ENCODE results near the gene C11orf86. TPM values are rescaled to one million over a fixed set of nuclear protein-coding genes. Genes with fewer than 3 reads are reported as not detected.
A peak's percentile ranks its signal among the peaks of the same experiment; 100 is the strongest.
"Not testable (repeated sequence)": the region's sequence is repeated elsewhere in the genome, so short reads cannot be mapped to it uniquely, and the experiment has no call there.

C11orf86 gene, protein sequence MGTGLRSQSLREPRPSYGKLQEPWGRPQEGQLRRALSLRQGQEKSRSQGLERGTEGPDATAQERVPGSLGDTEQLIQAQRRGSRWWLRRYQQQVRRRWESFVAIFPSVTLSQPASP
- polyA plus RNA-seq (2013, experiment 1 of 2; ENCODE audit: insufficient read length), result not detected
- polyA plus RNA-seq (2013, experiment 2 of 2; ENCODE audit: insufficient read length), result not detected

DNA sequence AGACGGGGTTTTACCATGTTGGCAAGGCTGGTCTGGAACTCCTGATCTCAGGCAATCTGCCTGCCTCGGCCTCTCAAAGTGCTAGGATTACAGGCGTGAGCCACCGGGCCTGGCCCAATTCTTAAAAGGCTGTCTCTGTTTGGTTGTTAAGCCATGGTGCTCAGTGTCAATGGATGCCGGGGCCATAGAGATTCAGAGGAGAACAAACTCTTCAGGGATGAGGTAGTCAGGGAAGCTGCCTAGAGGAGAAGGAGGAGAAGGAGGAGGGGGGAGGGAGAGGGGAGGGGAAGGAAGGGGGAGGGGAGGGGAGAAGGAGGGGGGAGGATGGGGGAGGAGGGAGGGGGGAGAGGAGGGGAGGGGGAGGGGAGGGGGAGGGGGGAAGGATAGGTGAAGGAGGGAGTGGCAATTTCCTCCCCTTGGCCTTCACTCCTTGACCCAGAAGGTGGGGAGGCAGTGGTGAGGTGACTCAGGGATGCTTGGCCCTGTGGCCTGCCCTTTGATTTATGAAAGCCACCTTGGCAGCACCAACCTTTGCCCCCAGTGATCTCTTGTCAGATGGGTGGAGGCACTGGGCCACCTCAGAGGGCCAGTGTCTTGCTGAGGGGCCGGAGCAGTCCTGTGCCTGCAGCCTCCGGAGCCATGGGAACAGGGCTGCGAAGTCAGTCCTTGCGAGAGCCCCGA lies at the start of gene C11orf86:
TSS of gene C11orf86 (plus strand) at position 581 of the 681 bp plus-strand sequence. CDS start at position 640, 59 bp downstream.
- no peak for DNase-seq

DNA sequence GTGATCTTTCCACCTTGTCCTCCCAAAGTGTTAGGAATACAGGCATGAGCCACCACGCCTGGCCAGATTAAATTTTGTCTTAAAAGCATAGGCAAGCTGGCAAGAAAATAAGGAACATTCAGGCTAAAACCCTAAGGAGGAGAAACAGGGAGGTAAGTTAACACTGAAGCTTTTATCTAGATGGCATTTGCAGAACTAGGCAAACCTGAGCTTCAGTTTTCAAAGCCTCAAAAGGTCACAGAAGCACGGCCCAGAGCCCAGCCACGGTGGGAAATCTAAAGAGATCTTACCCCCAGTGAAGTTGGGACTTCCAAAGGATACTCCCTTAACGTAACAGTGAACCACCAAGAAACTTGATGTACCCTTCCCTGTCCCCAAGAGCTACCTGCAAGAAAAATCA lies 45.4 kb upstream of the C11orf86 start:
- DNase-seq, result no peak

DNA sequence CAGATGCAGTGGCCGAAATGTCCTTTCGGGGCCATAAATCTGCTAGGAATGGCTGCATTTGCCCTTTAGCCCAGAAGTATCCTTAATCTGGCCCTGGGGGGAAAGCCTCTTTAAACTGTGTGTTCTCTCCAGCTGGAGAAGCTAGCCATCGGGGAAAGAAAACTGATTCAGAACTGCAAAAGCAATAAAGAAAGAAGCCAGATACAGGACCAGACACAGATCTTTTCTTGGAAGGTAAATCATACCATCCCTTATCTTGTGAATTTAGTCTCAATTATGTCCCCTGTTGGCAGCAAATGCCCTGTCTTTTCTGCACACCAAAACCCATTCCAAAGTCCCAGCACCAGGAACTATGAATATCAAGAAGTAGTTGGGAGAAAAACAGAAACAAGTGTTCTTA lies 42.6 kb upstream of the C11orf86 start:
- DNase-seq, result no peak

DNA sequence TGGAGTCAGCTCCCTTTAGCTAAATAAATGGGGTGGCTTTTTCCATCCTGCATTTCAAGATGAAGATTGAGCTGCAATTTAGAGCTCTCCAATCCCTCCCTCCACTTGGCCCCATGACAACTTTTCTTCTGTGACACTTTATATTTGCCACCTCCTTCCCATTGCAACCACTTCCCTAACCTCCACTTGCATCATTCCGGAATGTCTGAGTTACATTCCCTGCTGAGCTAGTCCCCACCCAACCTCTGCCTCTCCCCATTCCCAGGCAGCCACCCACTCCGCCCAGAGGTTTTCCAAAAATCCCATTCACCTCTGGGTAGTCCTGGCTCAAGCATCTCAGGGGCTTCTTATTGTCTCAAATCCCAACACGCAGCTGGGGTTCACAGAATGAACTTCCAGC lies 41.6 kb upstream of the C11orf86 start:
- peak; percentile 77 for DNase-seq

DNA sequence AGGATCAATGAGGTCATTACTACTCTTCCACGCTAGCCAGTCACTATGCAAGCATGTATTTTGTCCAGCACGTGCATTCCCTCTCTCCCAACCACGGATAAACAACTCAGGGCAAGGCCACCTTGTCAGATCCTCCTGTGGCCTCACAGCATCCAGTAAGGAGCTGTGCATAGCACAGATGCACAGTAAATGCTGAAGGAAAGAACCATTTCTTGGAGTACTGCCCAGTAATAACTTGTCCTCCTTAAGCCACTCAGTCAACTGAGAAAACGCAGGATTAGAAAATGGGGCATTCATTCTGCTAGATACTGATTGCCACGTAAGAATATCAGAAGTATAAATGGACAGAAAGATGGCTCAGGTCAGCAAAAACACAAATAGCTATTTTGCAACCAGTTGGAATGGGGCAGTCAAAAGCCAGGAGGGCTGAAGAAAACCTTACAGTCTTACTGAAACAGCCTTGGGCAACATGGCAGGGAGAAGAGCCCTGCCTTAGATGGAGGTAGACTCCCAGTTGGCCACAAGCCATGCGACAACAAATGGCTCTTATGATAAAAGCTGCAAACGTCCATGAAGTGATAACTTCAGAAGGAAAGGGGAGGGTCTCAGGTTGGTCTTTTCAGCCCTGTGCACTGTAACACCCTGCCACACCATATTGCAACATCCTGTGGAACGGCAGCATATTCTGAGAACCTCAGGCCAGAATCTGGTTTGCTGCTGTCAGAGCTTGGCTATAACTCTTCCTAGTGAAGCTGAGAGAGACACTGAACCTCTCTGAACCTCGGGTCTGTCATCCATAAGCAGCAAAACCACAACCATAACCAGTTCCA lies 39.9 kb upstream of the C11orf86 start:
- DNase-seq, result no peak

DNA sequence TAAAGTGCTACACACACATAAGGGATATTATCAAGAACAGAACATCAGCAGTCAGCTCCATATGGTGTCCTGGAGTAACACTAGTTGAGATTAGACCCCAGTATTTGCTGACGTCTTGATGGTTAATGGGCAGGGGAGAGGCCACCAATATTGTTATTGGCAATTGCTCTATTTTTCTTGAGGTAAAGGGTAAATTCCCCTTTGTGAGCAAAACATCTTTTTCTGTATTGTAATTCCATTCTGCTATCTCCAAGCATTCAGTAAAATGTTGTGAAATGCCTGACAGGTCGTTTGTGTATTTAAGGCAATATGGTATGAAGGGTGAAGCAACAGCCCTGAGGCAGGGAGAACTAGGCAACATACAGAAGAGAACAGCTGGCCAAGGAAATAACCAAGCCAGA lies 38.8 kb upstream of the C11orf86 start:
- DNase-seq, result peak; percentile 85

- DNase-seq, result no peak
Measured at GRCh38 chr11:66937193-66937733, 37.8 kb upstream of the C11orf86 start.

- DNase-seq, result no peak
Measured at GRCh38 chr11:66938582-66939135, 36.4 kb upstream of the C11orf86 start.

- DNase-seq, result peak; percentile 70
Measured at GRCh38 chr11:66950112-66950535, 25.0 kb upstream of the C11orf86 start.

DNA sequence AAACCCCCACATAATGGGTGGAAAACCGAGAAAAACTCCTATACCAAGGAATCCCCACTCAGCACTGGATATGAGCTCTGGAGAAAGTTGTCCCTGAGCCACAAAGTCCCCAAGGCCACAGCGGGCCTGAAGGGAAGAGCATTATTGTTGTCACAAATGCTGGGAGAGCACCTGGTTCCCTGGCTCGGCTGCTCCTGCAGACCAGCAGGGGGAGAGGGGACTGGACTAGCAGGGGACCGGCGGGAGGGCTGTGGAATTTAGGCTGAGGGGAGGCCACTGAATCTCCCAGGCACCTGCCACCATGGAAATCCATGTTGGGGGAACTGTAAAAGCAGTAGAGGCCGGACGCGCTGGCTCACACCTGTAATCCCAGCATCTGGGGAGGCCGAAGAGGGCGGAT lies 24.0 kb upstream of the C11orf86 start:
- DNase-seq, result no peak

DNA sequence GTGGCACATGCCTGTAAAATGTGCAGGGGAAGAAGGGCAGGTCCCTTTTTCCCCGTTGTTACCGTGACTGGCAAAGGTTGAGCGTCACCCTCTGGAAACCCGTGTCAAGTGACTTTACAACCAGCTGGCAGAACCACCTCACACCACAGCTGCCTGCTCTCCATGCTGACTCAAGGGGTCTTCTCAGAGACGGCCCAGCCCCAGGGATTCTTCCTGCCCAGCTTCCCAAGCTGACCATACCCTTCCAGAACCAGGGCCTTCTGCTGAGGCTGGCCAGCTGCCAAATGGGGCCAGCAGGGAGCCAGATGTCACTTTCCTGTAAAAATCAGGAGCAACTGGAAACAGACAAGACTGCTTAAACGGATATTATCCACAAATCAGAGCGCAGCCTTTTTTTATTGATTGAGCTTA lies 23.2 kb upstream of the C11orf86 start:
- peak; percentile 38 for DNase-seq

- DNase-seq, result no peak
Measured at GRCh38 chr11:66953081-66953833, 21.8 kb upstream of the C11orf86 start.

DNA sequence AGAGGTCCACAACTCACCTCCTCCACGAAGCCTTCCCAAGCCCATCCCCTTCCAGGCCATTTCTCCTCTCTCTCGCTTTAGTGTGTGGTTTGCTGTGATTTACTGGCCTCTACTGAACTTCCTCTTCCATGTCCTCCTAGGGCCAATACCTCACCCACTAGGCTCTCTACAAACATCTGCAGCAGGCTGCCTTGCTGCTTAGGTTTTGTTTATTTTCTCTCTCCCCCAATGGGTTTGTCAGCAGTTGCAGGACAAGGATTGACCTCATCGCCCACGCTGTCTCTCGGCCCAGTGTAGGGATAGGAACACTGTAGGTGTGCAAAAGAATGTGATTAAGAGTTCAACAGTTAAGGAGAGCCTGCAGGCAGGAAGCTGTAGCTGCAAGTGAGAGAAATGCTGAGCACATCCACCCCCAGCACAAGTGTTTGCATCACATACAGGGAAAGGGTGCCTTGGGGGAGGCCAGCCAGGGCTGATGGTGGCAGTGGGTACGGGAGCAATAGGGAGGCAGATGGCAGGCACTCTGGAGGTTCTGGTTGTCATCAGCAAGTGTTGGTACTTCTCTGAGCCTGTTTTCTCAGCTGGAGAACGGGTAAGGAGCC lies 18.3 kb upstream of the C11orf86 start:
- no peak for DNase-seq

DNA sequence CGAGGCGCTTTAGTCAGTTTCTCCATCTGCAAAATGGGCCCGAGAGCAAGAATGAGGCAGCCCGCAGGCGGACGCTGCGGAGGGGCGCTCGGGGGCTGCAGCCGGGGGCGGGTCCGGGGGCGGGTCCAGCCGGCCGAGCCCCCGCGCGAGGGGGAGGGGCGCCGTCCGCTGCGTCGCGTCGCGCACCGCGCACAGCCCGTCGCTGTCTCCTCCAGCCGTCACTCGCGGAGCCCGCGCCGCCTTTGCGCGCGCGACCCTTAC lies 17.2 kb upstream of the C11orf86 start:
- no peak for DNase-seq

DNA sequence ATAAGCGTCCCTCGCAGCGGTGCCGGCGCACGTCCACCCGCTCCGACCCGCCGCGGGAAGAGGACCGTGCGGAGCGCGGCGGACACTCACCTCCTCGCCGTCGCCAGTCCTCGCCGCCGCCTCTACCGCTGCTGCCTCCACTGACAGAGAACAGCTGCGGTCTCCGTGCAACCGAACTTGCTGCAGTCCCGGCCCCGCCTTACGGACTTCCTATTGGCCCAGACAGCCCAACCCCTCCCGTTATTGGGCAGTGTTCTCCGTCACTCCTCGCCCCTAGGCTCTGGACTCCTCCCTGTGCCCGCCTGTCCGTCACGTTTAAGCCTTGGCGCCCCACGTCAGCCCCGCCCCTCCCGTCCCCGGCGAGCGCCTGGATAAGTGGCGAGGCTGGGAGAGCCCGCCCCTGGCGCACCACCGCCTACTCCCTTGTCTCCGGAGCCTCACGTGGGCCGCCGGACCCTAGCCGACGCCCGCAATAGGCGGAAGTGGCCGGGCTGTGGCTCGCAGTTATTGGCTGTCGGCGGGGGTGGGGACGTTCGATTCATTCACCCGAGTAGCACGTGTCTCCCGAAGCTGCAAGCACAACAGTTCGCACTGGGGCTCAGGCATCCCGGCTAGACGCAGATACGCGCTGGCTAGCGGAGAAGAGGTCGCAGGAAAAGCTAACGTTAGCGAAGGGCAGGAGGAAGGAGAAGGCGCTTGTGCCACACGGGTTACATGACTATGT lies 16.7 kb upstream of the C11orf86 start, which contains the start of gene PC:
TSS of gene PC (minus strand) at position 152 of the 724 bp plus-strand sequence. CDS start 86,224 bp downstream, outside the sequence.
- peak; percentile 100 for DNase-seq

GRCh38 chr11:66958956-66959274 lies 16.2 kb upstream of the C11orf86 start:
- DNase-seq, result no peak

DNA sequence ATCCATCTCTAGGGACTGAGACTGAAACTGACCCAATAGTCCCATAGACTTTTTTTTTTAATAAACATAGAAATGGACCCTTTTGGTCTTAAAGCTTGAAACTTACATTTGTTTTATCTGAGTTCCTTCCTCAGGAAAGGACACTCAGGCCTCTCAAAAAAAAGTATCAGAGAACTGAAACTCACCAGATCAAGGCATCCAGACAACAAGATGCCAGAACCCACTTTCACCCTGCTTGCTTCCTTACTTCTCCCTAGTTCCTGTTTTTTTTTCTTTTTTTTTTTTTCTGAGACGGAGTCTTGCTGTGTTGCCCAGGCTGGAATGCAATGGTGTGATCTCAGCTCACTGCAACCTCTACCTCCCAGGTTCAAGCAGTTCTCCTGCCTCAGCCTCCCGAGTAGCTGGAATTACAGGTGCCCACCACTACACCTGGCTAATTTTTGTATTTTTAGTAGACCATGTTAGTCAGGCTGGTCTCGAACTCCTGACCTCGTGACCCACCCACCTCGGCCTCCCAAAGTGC lies 13.4 kb upstream of the C11orf86 start:
- not testable (repeated sequence) for DNase-seq

GRCh38 chr11:66962247-66962646 lies 12.9 kb upstream of the C11orf86 start:
- DNase-seq, result no peak

DNA sequence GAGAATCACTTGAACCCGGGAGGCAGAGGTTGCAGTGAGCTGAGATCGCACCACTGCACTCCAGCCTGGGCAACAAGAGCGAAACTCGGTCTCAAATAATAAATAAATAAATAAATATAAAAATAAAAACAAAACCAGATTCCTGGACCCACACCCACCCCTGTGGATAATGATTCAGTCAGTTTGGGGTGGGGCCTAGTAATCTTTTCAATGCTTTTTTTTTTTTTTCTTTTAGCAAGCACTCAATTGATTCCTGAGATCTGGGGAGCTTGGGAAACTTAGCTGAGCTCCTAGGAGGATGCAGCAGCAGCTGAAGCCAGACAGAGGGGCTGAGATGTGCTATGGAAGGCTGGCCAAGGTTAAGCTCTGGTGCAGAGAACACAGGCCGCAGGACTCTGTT lies 12.3 kb upstream of the C11orf86 start:
- no peak for DNase-seq

GRCh38 chr11:66964495-66964894 lies 10.6 kb upstream of the C11orf86 start:
- DNase-seq, result no peak

- no peak for DNase-seq
Measured at GRCh38 chr11:66966351-66966750, 8.8 kb upstream of the C11orf86 start.
